Smooth muscle cell (in vitro differentiated cells): ENCODE results near the gene FAT1. TPM values are rescaled to one million over a fixed set of nuclear protein-coding genes. Genes with fewer than 3 reads are reported as not detected.

ENCODE experiments used
- DNase-seq: peaks from one replicate; lab custom pipeline; 2025; ENCODE audit not compliant: unreplicated experiment; lab: John Stamatoyannopoulos, UW
- H2AFZ ChIP-seq: fragments of 200-600 bp; sonication (generic); 2 replicates; pipeline ENCODE4 v1.6.0; 2016; ENCODE audit warnings: antibody characterized with exemption, low read depth, mild to moderate bottlenecking
- H3F3A ChIP-seq: fragments of 200-600 bp; sonication (generic); 2 replicates; pipeline ENCODE4 v1.6.0; 2017; ENCODE audit warnings: antibody characterized with exemption, low read depth
- H3K27ac ChIP-seq: fragments of 200-600 bp; sonication (generic); 2 replicates; pipeline ENCODE4 v1.5.1; 2016; ENCODE audit warnings: low read depth, mild to moderate bottlenecking
- H3K27me3 ChIP-seq: fragments of 200-600 bp; sonication (generic); 2 replicates; pipeline ENCODE4 v1.6.1; 2016; ENCODE audit warnings: low read depth, mild to moderate bottlenecking
- H3K36me3 ChIP-seq: fragments of 200-600 bp; sonication (generic); 2 replicates; pipeline ENCODE4 v1.5.1; 2016; ENCODE audit warnings: low read depth
- H3K4me1 ChIP-seq: fragments of 200-600 bp; sonication (generic); 2 replicates; pipeline ENCODE4 v1.5.1; 2016; ENCODE audit warnings: low read depth
- H3K4me2 ChIP-seq: fragments of 200-600 bp; sonication (generic); 2 replicates; pipeline ENCODE4 v1.6.0; 2016; ENCODE audit warnings: mild to moderate bottlenecking
- H3K4me3 ChIP-seq: fragments of 200-600 bp; sonication (generic); 2 replicates; pipeline ENCODE4 v1.5.1; 2016; ENCODE audit warnings: mild to moderate bottlenecking
- H3K79me2 ChIP-seq: fragments of 200-600 bp; sonication (generic); 2 replicates; pipeline ENCODE4 v1.6.0; 2016; ENCODE audit warnings: low read depth, mild to moderate bottlenecking
- H3K9ac ChIP-seq: fragments of 200-600 bp; sonication (generic); 2 replicates; pipeline ENCODE4 v1.6.0; 2016; ENCODE audit warnings: low read depth
- H3K9me3 ChIP-seq: fragments of 200-600 bp; sonication (generic); replicated peaks from 2 replicates; pipeline ENCODE4 v1.5.1; 2016; ENCODE audit warnings: low read depth
- H4K20me1 ChIP-seq: fragments of 200-600 bp; sonication (generic); 2 replicates; pipeline ENCODE4 v1.6.0; 2016; ENCODE audit warnings: low read depth
- WGBS: methylation state at CpG from one replicate; pipeline ENCODE4 v1.1.7; 2016; ENCODE audit warnings: low lambda C conversion rate; 5-methylcytosine and 5-hydroxymethylcytosine counted together
- polyA plus RNA-seq: library from polyadenylated mRNA; unstranded; fragments of >200 nt; fragmentation: Nextera tagmentation; extraction: Ambion mirVana; gene quantifications from 2 replicates; pipeline ENCODE4 v1.2.1, GENCODE V29; 2016
- total RNA-seq: library from RNA; depleted of rRNA; stranded (reverse); fragments of >200 nt; gene quantifications from 2 replicates; pipeline ENCODE4 v1.2.3, GENCODE V29; 2014
- TF ChIP-seq, protein P1 (sequence below): fragments of 200-600 bp; sonication (generic); IDR thresholded peaks from 2 replicates; pipeline ENCODE4 v1.5.1; 2017; ENCODE audit warnings: borderline replicate concordance, mild to moderate bottlenecking, antibody characterized with exemption; ENCODE audit not compliant: insufficient read depth, poor library complexity, severe bottlenecking

FAT1 gene
- total and polyA plus RNA-seq, 2 experiments from 2014 or later: 42.4 to 395 TPM

DNA sequence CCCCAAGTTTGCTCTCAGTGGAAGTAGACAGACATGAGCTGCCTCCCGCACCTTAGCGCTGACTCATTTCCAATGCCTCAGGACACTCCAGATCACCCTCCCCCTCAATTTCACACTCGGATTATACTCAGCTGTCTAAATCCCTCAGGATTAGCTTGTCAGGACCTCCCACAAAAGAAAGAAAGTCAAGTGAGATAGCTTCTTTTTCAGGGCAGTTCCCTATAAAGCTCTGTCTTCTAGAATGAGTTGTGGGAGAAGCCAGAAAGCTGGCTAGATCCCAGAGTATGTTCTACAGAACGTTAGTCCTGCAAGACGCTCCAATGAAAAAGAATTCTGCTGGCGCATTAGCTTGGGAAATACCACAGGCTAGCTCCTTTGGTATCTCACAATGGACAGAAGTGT, 117.1 kb downstream of the FAT1 start:
- no peak for DNase-seq
- 12% methylated on average over 6 of the region's 6 CpGs for WGBS

DNA sequence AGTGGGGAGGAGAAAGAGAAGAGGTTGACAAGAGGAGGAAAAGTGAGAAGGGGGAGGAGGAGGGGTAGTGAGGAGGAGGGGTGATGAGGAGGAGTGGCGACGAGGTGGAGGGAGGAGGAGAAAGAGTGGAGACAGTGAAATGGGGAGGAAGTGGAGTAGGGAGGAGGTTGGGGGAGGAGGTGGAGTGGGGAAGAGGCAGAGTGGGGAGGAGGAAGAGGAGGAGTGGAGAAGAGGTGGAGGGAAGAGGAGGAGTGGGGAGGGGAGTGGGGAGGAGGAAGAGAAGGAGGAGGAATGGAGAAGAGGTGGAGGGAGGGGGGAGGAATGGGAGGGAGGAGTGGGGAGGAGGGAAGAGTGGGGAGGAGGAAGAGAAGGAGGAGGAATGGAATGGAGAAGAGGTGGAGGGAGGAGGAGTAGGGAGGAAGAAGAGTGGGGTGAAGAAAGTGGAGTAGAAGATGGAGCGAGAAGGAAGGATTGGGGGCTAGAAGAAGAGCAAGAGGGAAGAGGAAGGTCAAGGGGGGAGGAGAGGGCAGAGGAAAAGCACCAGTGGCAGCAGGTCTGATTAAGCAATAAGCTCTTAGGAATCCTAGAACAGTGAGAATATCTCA, 118.3 kb downstream of the FAT1 start:
- Histone ChIP-seq H3K36me3 (peaks cover 57% of the 10 kb centered on the region), H3K79me2 (no peaks in the 10 kb centered on the region)

More for the DNA sequence above, 117.1 kb downstream of the FAT1 start:
- Histone ChIP-seq H3K27me3 (no peaks in the 10 kb centered on the region), H3K79me2 (no peaks in the 10 kb centered on the region), H3K4me2 (peak overlapping the region; percentile 35), H3K4me3 (no peak overlapping the region), H3F3A (peaks cover 3% of the 10 kb centered on the region), H3K36me3 (peaks cover 60% of the 10 kb centered on the region), H3K27ac (no peak overlapping the region), H4K20me1 (peaks cover 86% of the 10 kb centered on the region), H3K4me1 (peaks cover 13% of the 10 kb centered on the region), H3K9me3 (no peaks in the 10 kb centered on the region), H3K9ac (no peak overlapping the region), H2AFZ (no peak overlapping the region)
- TF ChIP-seq, protein P1, sequence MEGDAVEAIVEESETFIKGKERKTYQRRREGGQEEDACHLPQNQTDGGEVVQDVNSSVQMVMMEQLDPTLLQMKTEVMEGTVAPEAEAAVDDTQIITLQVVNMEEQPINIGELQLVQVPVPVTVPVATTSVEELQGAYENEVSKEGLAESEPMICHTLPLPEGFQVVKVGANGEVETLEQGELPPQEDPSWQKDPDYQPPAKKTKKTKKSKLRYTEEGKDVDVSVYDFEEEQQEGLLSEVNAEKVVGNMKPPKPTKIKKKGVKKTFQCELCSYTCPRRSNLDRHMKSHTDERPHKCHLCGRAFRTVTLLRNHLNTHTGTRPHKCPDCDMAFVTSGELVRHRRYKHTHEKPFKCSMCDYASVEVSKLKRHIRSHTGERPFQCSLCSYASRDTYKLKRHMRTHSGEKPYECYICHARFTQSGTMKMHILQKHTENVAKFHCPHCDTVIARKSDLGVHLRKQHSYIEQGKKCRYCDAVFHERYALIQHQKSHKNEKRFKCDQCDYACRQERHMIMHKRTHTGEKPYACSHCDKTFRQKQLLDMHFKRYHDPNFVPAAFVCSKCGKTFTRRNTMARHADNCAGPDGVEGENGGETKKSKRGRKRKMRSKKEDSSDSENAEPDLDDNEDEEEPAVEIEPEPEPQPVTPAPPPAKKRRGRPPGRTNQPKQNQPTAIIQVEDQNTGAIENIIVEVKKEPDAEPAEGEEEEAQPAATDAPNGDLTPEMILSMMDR: no peak

GRCh38 chr4:186604124-186604807, 119.4 kb downstream of the FAT1 start:
- DNase-seq: no peak
- peaks cover 13% of the 10 kb centered on the region for H3K4me1 ChIP-seq
- H3K27me3 ChIP-seq: no peaks in the 10 kb centered on the region
- H3K4me2 ChIP-seq: no peak overlapping the region
- no peak overlapping the region for H3K4me3 ChIP-seq
- no peaks in the 10 kb centered on the region for H3K9me3 ChIP-seq
- peaks cover 3% of the 10 kb centered on the region for H3F3A ChIP-seq
- WGBS: 96% methylated on average over 7 of the region's 7 CpGs
- H3K9ac ChIP-seq: no peak overlapping the region
- no peak overlapping the region for H3K27ac ChIP-seq
- H2AFZ ChIP-seq: no peak overlapping the region
- TF ChIP-seq, protein P1: no peak
- peaks cover 90% of the 10 kb centered on the region for H4K20me1 ChIP-seq
- no peaks in the 10 kb centered on the region for H3K79me2 ChIP-seq
- peaks cover 62% of the 10 kb centered on the region for H3K36me3 ChIP-seq

More for the DNA sequence above, 118.3 kb downstream of the FAT1 start:
- H3K4me2 ChIP-seq: no peak overlapping the region
- no peak overlapping the region for H3K4me3 ChIP-seq
- TF ChIP-seq, protein P1: no peak
- 100% methylated on average over 3 of the region's 3 CpGs for WGBS
- H4K20me1 ChIP-seq: peaks cover 87% of the 10 kb centered on the region
- peaks cover 13% of the 10 kb centered on the region for H3K4me1 ChIP-seq
- no peaks in the 10 kb centered on the region for H3K9me3 ChIP-seq
- no peaks in the 10 kb centered on the region for H3K27me3 ChIP-seq
- no peak overlapping the region for H3K27ac ChIP-seq
- H3F3A ChIP-seq: peaks cover 3% of the 10 kb centered on the region
- DNase-seq: no peak
- no peak overlapping the region for H3K9ac ChIP-seq
- no peak overlapping the region for H2AFZ ChIP-seq
